Activated T-helper 1 cell treated with anti-CD3 and anti-CD28 coated beads, Interleukin-12 subunit alpha, Interleukin-12 subunit beta, Interleukin-2, Interleukin-4 antibody, amounts not matched to agents 30 ng/mL and 10 ng/mL and 1 ng/mL, durations not matched to agents 14 hours and 24 hours and 36 hours (primary cell): Measurements from ENCODE around the gene ARHGDIA. TPM values are rescaled to one million over a fixed set of nuclear protein-coding genes. Genes with fewer than 3 reads are reported as not detected.

Source experiments
- DNase-seq: peaks from one replicate; pipeline ENCODE4 v3.0.0; 2021; ENCODE audit warnings: low spot score
- H3K27ac Mint-ChIP-seq: one replicate; pipeline ENCODE4 v1.8.0; 2021; ENCODE audit warnings: mild to moderate bottlenecking, mixed read lengths
- H3K27me3 Mint-ChIP-seq: one replicate; pipeline ENCODE4 v1.8.0; 2022; ENCODE audit warnings: mild to moderate bottlenecking, moderate library complexity, mixed read lengths; ENCODE audit not compliant: insufficient read depth
- H3K36me3 Mint-ChIP-seq: one replicate; pipeline ENCODE4 v1.8.0; 2021; ENCODE audit warnings: low read depth, mixed read lengths
- H3K4me1 Mint-ChIP-seq: one replicate; pipeline ENCODE4 v1.8.0; 2021; ENCODE audit warnings: low read depth, mixed read lengths
- H3K4me3 Mint-ChIP-seq: one replicate; pipeline ENCODE4 v1.8.0; 2021; ENCODE audit warnings: mild to moderate bottlenecking, moderate library complexity, mixed read lengths
- H3K9me3 Mint-ChIP-seq: one replicate; pipeline ENCODE4 v1.8.0; 2021; ENCODE audit warnings: mixed read lengths
- intact Hi-C: fragments of 100-400 bp; cut with micrococcal nuclease; formaldehyde crosslinking; loops from one replicate; pipeline ENCODE4 v1.15.1; 2024
- total RNA-seq: library from RNA; stranded (reverse); gene quantifications from 2 replicates; pipeline ENCODE4 v1.2.3, GENCODE V29; 2022

Gene ARHGDIA
- total RNA-seq, 1 donor from 2014 or later = 705 TPM

GRCh38 chr17:81871387-81872230, 472 bp upstream of the ARHGDIA start:
- Mint-ChIP-seq H3K4me3 (peak overlapping the region; percentile 84), H3K4me1 (peaks cover 7% of the 10 kb centered on the region), H3K9me3 (no peaks in the 10 kb centered on the region), H3K36me3 (peaks cover 13% of the 10 kb centered on the region), H3K27me3 (no peaks in the 10 kb centered on the region), H3K27ac (peak overlapping the region; percentile 90)
- peak; percentile 96 for DNase-seq
- intact Hi-C loops = loop anchor here (1.0 to 5.0 kb wide), 6 partner anchors 20 to 359 kb away; partner anchors contain the start of genes ACTG1, ALYREF, ANAPC11 and ASPSCR1

- H3K27ac Mint-ChIP-seq = peak overlapping the region; percentile 91
- peaks cover 15% of the 10 kb centered on the region for H3K36me3 Mint-ChIP-seq
- DNase-seq = peak; percentile 34
- H3K4me3 Mint-ChIP-seq = peak overlapping the region; percentile 92
- intact Hi-C loops = loop anchor here (1.0 to 5.0 kb wide), 6 partner anchors 10 to 358 kb away; partner anchors contain the start of genes ACTG1, ASPSCR1, DCXR and MAFG
- H3K9me3 Mint-ChIP-seq = no peaks in the 10 kb centered on the region
- no peaks in the 10 kb centered on the region for H3K27me3 Mint-ChIP-seq
- H3K4me1 Mint-ChIP-seq = peaks cover 10% of the 10 kb centered on the region
Observed at GRCh38 chr17:81870131-81870980, 781 bp downstream of the ARHGDIA start.

- DNase-seq = no peak
- no peaks in the 10 kb centered on the region for H3K27me3 Mint-ChIP-seq
- intact Hi-C loops = loop anchor here (1.0 to 10.0 kb wide), 8 partner anchors 9 to 425 kb away; partner anchors contain the start of genes ACTG1, ASPSCR1, DCXR and FAAP100
Observed at GRCh38 chr17:81869221-81870130, 1.7 kb downstream of the ARHGDIA start.

GRCh38 chr17:81868674-81869220, 2.4 kb downstream of the ARHGDIA start:
- H3K4me1 Mint-ChIP-seq = peaks cover 12% of the 10 kb centered on the region
- H3K27ac Mint-ChIP-seq = no peak overlapping the region
- H3K36me3 Mint-ChIP-seq = peaks cover 17% of the 10 kb centered on the region
- peak overlapping the region; percentile 15 for H3K4me3 Mint-ChIP-seq
- DNase-seq = no peak
- H3K27me3 Mint-ChIP-seq = no peaks in the 10 kb centered on the region
- intact Hi-C loops = loop anchor here (10.0 kb wide), 2 partner anchors 314 to 426 kb away; partner anchors contain the start of gene FAAP100
- no peaks in the 10 kb centered on the region for H3K9me3 Mint-ChIP-seq

More at GRCh38 chr17:81869221-81870130, 1.7 kb downstream of the ARHGDIA start:
- Mint-ChIP-seq H3K4me1 (peaks cover 12% of the 10 kb centered on the region), H3K9me3 (no peaks in the 10 kb centered on the region), H3K4me3 (peak overlapping the region; percentile 92), H3K36me3 (peaks cover 17% of the 10 kb centered on the region), H3K27ac (peak overlapping the region; percentile 91)

GRCh38 chr17:81867991-81868673, 3.0 kb downstream of the ARHGDIA start:
- H3K9me3 Mint-ChIP-seq = no peaks in the 10 kb centered on the region
- H3K27me3 Mint-ChIP-seq = no peaks in the 10 kb centered on the region
- H3K36me3 Mint-ChIP-seq = peaks cover 22% of the 10 kb centered on the region
- no peak overlapping the region for H3K27ac Mint-ChIP-seq
- H3K4me1 Mint-ChIP-seq = peaks cover 19% of the 10 kb centered on the region
- no peak for DNase-seq
- intact Hi-C loops = loop anchor here (10.0 kb wide), 2 partner anchors 313 to 427 kb away; partner anchors contain the start of gene FAAP100
- H3K4me3 Mint-ChIP-seq = peak overlapping the region; percentile 61

- H3K4me1 Mint-ChIP-seq = peaks cover 25% of the 10 kb centered on the region
- intact Hi-C loops = loop anchor here (10.0 kb wide), 2 partner anchors 313 to 427 kb away; partner anchors contain the start of gene FAAP100
- peak overlapping the region; percentile 51 for H3K4me3 Mint-ChIP-seq
- H3K36me3 Mint-ChIP-seq = peaks cover 27% of the 10 kb centered on the region
- H3K9me3 Mint-ChIP-seq = no peaks in the 10 kb centered on the region
- no peak for DNase-seq
- no peaks in the 10 kb centered on the region for H3K27me3 Mint-ChIP-seq
- H3K27ac Mint-ChIP-seq = peak overlapping the region; percentile 55
Observed at GRCh38 chr17:81867170-81867990, 3.8 kb downstream of the ARHGDIA start.

GRCh38 chr17:81866440-81867169, 4.5 kb downstream of the ARHGDIA start:
- no peaks in the 10 kb centered on the region for H3K9me3 Mint-ChIP-seq
- DNase-seq = no peak
- no peaks in the 10 kb centered on the region for H3K27me3 Mint-ChIP-seq
- peak overlapping the region; percentile 15 for H3K4me3 Mint-ChIP-seq
- H3K36me3 Mint-ChIP-seq = peaks cover 27% of the 10 kb centered on the region
- intact Hi-C loops = loop anchor here (10.0 kb wide), 2 partner anchors 312 to 428 kb away; partner anchors contain the start of gene FAAP100
- peaks cover 25% of the 10 kb centered on the region for H3K4me1 Mint-ChIP-seq
- peak overlapping the region; percentile 55 for H3K27ac Mint-ChIP-seq

GRCh38 chr17:81865733-81866439, 5.3 kb downstream of the ARHGDIA start:
- intact Hi-C loops = loop anchor here (10.0 kb wide), 2 partner anchors 311 to 429 kb away; partner anchors contain the start of gene FAAP100
- no peaks in the 10 kb centered on the region for H3K27me3 Mint-ChIP-seq
- H3K27ac Mint-ChIP-seq = no peak overlapping the region
- H3K9me3 Mint-ChIP-seq = no peaks in the 10 kb centered on the region
- no peak overlapping the region for H3K4me3 Mint-ChIP-seq
- DNase-seq = no peak
- H3K36me3 Mint-ChIP-seq = peaks cover 27% of the 10 kb centered on the region
- peaks cover 25% of the 10 kb centered on the region for H3K4me1 Mint-ChIP-seq

GRCh38 chr17:81865358-81865732, 5.8 kb downstream of the ARHGDIA start:
- DNase-seq = no peak
- Mint-ChIP-seq H3K27me3 (peaks cover 3% of the 10 kb centered on the region), H3K4me3 (no peak overlapping the region), H3K27ac (no peak overlapping the region), H3K36me3 (peaks cover 26% of the 10 kb centered on the region), H3K4me1 (peaks cover 25% of the 10 kb centered on the region), H3K9me3 (no peaks in the 10 kb centered on the region)
- intact Hi-C loops = loop anchor here (10.0 kb wide), 2 partner anchors 311 to 429 kb away; partner anchors contain the start of gene FAAP100
